Colonic mucosa (tissue), 4 donors: ENCODE measurements around the gene STRN3. TPM values are rescaled to one million over a fixed set of nuclear protein-coding genes. Genes with fewer than 3 reads are reported as not detected.
"Not testable (repeated sequence)": the region's sequence is repeated elsewhere in the genome, so short reads cannot be mapped to it uniquely, and the experiment has no call there.

Experiments used
- DNase-seq: peaks from one replicate; pipeline ENCODE4 v3.0.0-alpha.2; 2020
- H3K27ac ChIP-seq: fragments of 200-600 bp; one replicate; pipeline ENCODE4 v1.8.0; 2021
- H3K27me3 ChIP-seq: fragments of 200-600 bp; one replicate; pipeline ENCODE4 v1.8.0; 2021
- H3K36me3 ChIP-seq: fragments of 200-600 bp; one replicate; pipeline ENCODE4 v1.8.0; 2021
- H3K4me1 ChIP-seq: fragments of 200-600 bp; one replicate; pipeline ENCODE4 v1.8.0; 2021; ENCODE audit warnings: mild to moderate bottlenecking
- H3K4me3 ChIP-seq: fragments of 200-600 bp; one replicate; pipeline ENCODE4 v1.8.0; 2021
- H3K9ac ChIP-seq, 2 donors: one replicate each; pipeline ENCODE4 v1.7.0; 2013; ENCODE audit warnings: control low read depth in 2 of 2, low read depth in 2 of 2, low read length in 2 of 2
- H3K9me3 ChIP-seq: fragments of 200-600 bp; one replicate; pipeline ENCODE4 v1.8.0; 2021
- intact Hi-C: fragments of 100-400 bp; cut with DNase I; formaldehyde crosslinking; loops from one replicate; pipeline ENCODE4 v1.14.1; 2022
- total RNA-seq, 2 donors: library from RNA; stranded (reverse); fragmentation: NEBNext Ultra II Directional in 1 of 2; extraction: Animal tissue kit (Norgen Biotek cat#: 25700) in 1 of 2; gene quantifications; one replicate each; pipeline ENCODE4 v1.2.1, GENCODE V29; 2021
- TF ChIP-seq, protein P1 (sequence below): fragments of 200-600 bp; IDR thresholded peaks from one replicate; pipeline ENCODE4 v1.8.0; 2022; ENCODE audit warnings: antibody characterized with exemption, mild to moderate bottlenecking
- donor health status: healthy.
- donor health status: DM: no; HTN: no; CAD: no.
- donor health status: DM: no; HTN: no; CAD: no.

The STRN3 gene
- total RNA-seq, 2 donors from 2014 or later: 23.6 to 41.1 TPM

DNA sequence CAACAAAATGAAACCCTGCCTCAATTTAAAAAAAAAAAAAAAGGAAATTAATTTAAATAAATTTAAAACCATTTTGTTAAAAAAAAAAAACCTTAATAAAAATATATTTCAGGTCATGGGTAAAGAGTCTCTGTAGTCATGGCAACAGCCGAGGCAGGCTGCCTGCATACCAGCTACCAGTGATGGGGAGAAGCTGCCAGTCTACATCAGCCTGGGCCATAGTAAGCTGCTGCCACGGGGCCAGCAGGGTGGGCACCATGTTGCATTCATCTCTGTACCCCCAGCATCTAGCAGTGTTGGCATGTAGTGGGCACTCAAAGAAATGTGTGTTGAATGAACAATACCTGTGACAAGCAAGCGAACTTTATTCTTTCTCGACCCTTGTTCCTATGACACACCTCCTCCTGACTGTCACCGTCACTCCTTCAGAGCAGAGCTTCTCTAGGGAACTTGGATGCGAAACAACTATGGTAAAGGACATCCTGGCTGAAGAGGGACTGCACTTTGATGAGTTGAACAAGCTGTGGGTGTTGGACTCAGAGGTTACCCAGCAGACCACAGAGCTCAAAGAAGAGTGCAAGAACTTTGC, 8.0 kb downstream of the STRN3 start:
- intact Hi-C loops: no loop called here
- Histone ChIP-seq H3K9ac (no peak overlapping the region), H3K4me1 (no peaks in the 10 kb centered on the region), H3K36me3 (no peaks in the 10 kb centered on the region), H3K9me3 (no peaks in the 10 kb centered on the region), H3K27me3 (no peaks in the 10 kb centered on the region), H3K27ac (no peak overlapping the region), H3K4me3 (no peak overlapping the region)
- no peak for DNase-seq
- TF ChIP-seq, protein P1, sequence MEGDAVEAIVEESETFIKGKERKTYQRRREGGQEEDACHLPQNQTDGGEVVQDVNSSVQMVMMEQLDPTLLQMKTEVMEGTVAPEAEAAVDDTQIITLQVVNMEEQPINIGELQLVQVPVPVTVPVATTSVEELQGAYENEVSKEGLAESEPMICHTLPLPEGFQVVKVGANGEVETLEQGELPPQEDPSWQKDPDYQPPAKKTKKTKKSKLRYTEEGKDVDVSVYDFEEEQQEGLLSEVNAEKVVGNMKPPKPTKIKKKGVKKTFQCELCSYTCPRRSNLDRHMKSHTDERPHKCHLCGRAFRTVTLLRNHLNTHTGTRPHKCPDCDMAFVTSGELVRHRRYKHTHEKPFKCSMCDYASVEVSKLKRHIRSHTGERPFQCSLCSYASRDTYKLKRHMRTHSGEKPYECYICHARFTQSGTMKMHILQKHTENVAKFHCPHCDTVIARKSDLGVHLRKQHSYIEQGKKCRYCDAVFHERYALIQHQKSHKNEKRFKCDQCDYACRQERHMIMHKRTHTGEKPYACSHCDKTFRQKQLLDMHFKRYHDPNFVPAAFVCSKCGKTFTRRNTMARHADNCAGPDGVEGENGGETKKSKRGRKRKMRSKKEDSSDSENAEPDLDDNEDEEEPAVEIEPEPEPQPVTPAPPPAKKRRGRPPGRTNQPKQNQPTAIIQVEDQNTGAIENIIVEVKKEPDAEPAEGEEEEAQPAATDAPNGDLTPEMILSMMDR: no peak

DNA sequence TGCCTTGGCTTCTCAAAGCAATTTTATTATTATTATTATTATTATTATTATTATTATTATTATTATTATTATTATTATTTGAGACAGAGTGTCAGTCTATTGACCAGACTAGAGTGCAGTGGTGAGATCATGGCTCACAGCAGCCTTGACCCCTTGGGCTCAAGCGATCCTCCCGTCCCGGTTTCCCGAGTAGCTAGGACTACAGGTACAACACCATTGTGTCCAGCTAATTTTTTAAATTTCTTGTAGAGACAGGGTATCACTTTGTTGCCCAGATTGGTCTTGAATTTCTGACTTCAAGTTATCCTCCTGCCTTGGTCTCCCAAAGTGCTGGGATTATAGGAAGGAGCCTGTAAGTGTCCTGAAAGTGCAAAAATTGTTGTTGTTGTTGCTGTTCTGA, 12.3 kb downstream of the STRN3 start:
- TF ChIP-seq, protein P1: no peak
- H3K36me3 ChIP-seq: no peaks in the 10 kb centered on the region
- DNase-seq: no peak
- H3K9me3 ChIP-seq: no peaks in the 10 kb centered on the region
- H3K4me1 ChIP-seq: no peaks in the 10 kb centered on the region
- no peak overlapping the region for H3K4me3 ChIP-seq
- H3K27ac ChIP-seq: no peak overlapping the region
- no peaks in the 10 kb centered on the region for H3K27me3 ChIP-seq
- H3K9ac ChIP-seq: no peak overlapping the region
- intact Hi-C loops: no loop called here

DNA sequence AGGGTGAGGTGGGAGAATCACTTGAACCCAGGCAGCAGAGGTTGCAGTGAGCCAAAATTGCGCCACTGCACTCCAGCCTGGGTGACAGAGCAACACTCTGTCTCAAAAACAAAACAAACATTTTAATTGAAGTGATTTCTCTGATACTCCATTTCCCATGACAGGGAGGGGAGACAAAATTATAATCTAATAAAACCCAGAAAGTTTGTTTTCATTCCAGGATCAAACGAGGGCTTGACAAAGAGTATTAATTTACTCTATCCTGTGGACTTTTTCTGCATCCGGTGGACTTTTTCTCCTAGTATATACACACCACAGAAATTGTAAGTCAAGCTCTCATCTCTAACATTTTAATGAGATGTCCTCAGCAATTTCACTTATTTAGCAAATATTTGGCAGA, 15.2 kb downstream of the STRN3 start:
- Histone ChIP-seq H3K4me3 (no peak overlapping the region), H3K9ac (no peak overlapping the region), H3K27me3 (no peaks in the 10 kb centered on the region), H3K27ac (no peak overlapping the region), H3K36me3 (no peaks in the 10 kb centered on the region), H3K4me1 (no peaks in the 10 kb centered on the region), H3K9me3 (no peaks in the 10 kb centered on the region)
- no peak for DNase-seq
- intact Hi-C loops: no loop called here
- TF ChIP-seq, protein P1: no peak

DNA sequence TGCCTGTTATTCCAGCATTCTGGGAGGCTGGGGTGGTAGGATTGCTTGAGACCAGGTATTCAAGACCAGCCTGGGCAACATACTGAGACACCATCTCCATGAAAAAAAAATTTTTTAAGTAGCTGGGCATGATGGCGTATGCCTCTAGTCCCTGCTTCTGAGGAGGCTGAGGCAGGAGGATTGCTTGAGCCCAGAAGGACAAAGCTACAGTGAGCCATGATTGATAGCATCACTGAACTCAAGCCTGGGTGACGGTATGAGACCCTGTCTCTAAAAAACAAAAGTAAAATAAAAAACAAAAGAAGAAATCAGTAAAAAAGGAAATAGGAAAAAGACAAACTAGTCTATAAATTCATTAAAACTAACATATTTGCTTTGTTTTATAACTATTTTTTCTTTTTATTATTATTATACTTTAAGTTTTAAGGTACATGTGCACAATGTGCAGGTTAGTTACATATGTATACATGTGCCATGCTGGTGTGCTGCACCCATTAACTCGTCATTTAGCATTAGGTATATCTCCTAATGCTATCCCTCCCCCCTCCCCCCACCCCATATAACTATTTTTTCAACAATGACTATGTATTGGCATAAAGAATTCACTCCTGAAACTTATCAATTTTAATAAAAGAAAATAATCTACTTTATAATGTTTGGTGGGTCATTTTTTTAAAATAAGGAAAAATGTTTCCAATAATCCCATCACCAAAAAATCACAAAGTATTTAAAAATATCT, 16.2 kb downstream of the STRN3 start:
- Histone ChIP-seq H3K4me3 (no peak overlapping the region), H3K9me3 (no peaks in the 10 kb centered on the region), H3K36me3 (no peaks in the 10 kb centered on the region), H3K27me3 (no peaks in the 10 kb centered on the region), H3K9ac (no peak overlapping the region), H3K27ac (no peak overlapping the region), H3K4me1 (no peaks in the 10 kb centered on the region)
- no peak for DNase-seq
- intact Hi-C loops: no loop called here
- TF ChIP-seq, protein P1: no peak

DNA sequence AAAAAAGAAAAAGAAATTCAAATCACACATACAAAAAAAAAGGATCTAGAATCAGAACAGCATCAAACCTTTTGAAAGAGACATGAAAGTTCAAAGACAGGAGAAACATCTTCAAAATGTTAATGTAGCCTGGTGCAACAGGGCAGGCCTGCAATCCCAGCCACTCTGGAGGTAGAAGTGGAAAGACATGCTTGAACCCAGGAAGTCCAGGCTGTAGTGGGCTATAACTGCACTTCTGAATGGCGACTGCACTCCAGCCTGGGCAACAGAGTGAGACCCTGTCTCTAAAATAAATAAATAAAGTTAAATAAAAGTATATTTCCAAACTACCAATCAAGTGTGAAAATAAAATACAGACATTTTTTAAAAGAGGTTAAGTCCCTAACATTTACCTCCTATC, 19.5 kb downstream of the STRN3 start:
- Histone ChIP-seq H3K27me3 (no peaks in the 10 kb centered on the region), H3K9ac (no peak overlapping the region), H3K9me3 (no peaks in the 10 kb centered on the region), H3K36me3 (no peaks in the 10 kb centered on the region), H3K4me3 (no peak overlapping the region), H3K4me1 (no peaks in the 10 kb centered on the region), H3K27ac (no peak overlapping the region)
- DNase-seq: no peak
- intact Hi-C loops: no loop called here
- TF ChIP-seq, protein P1: no peak

DNA sequence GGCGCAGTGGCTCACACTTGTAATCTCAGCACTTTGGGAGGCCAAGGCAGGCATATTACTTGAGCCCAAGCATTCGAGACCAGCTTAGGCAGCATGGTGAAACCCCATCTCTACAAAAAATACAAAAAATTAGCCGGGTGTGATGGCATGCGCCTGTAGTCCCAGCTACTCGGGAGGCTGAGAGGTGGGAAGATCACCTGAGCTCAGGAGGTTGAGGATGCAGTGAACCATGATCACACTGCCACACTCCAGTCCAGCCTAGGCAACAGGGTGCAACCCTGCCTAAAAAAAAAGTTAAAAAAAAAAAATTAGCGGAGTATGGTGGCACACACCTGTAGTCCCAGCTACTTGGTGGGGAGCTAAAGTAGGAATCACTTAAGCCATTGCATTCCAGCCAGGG, 22.2 kb downstream of the STRN3 start:
- intact Hi-C loops, H3K36me3 ChIP-seq, H3K27me3 ChIP-seq, H3K27ac ChIP-seq, DNase-seq, H3K9ac ChIP-seq, H3K4me1 ChIP-seq, H3K9me3 ChIP-seq, H3K4me3 ChIP-seq: not testable (repeated sequence)
